Central memory CD8-positive, alpha-beta T cell (primary cell): ENCODE measurements around the gene ERMARD.

Experiments used
- ATAC-seq: fragments of 150-1000 bp; cut with Tn5 transposase; replicated peaks from 2 replicates; pipeline ENCODE4 v1.10.0; 2022; ENCODE audit warnings: mild to moderate bottlenecking, moderate FRiP score, moderate number of reproducible peaks; ENCODE audit not compliant: poor library complexity, severe bottlenecking; ENCODE audit errors: extremely low read depth
- DNase-seq, 2 donors: peaks; one replicate each; pipeline ENCODE4 v3.0.0; 2021; ENCODE audit warnings: low spot score in 2 of 2
- H3K27ac Mint-ChIP-seq: one replicate; pipeline ENCODE4 v1.8.0; 2022; ENCODE audit warnings: low read depth, mild to moderate bottlenecking, moderate library complexity, mixed read lengths
- H3K27me3 Mint-ChIP-seq: one replicate; pipeline ENCODE4 v1.8.0; 2022; ENCODE audit warnings: mixed read lengths
- H3K36me3 Mint-ChIP-seq: one replicate; pipeline ENCODE4 v1.8.0; 2022; ENCODE audit warnings: mild to moderate bottlenecking, moderate library complexity, mixed read lengths; ENCODE audit not compliant: insufficient read depth
- H3K4me1 Mint-ChIP-seq: one replicate; pipeline ENCODE4 v1.8.0; 2022; ENCODE audit warnings: mixed read lengths
- H3K4me3 Mint-ChIP-seq: one replicate; pipeline ENCODE4 v1.8.0; 2022; ENCODE audit warnings: mild to moderate bottlenecking, moderate library complexity, mixed read lengths
- H3K9me3 Mint-ChIP-seq: one replicate; pipeline ENCODE4 v1.8.0; 2022; ENCODE audit warnings: mixed read lengths

Gene ERMARD

DNA sequence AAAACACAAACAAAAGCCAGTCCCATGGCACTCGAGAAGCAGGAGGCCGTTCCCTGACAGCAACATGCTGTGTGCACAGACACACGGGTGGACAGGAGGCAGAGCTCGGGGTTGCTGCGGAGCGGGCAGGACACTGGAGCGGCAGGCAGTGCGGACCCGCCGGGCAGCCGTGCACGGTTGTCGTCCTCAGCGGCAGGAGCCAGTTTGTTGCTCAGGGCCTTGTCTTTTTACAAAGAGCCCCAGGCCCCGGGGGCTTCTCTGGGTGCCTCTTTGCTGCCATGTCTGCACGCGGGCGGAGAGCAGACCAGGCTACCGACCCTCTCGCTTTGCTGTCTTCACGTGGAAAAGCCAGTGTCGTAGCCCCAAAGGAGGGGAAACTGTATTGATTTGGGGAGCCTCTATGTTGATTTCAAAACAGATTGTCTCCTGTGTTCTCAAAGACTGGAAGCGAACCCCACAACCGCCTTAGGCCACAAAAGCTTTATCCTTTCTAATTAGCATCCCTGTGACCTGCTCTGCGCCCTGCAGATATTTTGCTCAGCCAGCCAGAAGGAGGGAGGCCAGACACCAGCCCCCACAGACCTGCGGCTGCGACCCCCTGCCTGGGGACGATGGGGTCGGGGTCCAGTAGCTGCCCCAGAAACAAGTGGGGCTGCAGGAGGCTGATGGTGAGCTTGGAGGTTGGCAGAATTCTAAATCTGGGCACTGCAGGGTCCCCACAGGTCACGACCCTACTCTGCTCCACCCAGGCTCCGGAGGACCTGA, 50.2 kb downstream of the ERMARD start:
- no peak for ATAC-seq

DNA sequence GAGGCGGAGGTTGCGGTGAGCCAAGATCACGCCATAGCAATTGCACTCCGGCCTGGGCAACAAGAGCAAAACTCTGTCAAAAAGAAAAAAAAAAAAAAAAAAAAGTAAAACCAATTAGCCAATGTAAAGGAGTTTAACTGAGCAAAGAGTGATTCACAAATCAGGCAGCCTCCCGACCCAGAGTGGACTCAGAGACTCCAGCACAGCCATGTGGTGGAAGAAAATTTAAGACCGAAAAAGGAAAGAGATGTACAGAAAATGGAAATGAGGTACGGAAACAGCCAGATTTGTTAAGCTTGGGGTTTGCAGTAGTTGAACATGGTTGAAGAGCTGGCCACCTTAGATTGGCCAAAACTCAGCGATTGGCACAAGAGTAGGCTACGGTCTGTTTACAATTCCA, 51.4 kb downstream of the ERMARD start:
- peak overlapping the region; percentile 42 for H3K4me3 Mint-ChIP-seq
- H3K27me3 Mint-ChIP-seq = peaks cover 17% of the 10 kb centered on the region
- no peak overlapping the region for H3K27ac Mint-ChIP-seq
- peaks cover 51% of the 10 kb centered on the region for H3K4me1 Mint-ChIP-seq
- no peak for DNase-seq
- H3K36me3 Mint-ChIP-seq = peaks cover 19% of the 10 kb centered on the region
- no peak for ATAC-seq
- peaks cover 25% of the 10 kb centered on the region for H3K9me3 Mint-ChIP-seq

More for the DNA sequence above, 50.2 kb downstream of the ERMARD start:
- H3K9me3 Mint-ChIP-seq = peaks cover 14% of the 10 kb centered on the region
- H3K27me3 Mint-ChIP-seq = peaks cover 25% of the 10 kb centered on the region
- peaks cover 10% of the 10 kb centered on the region for H3K36me3 Mint-ChIP-seq
- H3K27ac Mint-ChIP-seq = no peak overlapping the region
- peaks cover 39% of the 10 kb centered on the region for H3K4me1 Mint-ChIP-seq
- no peak for DNase-seq
- H3K4me3 Mint-ChIP-seq = no peak overlapping the region

DNA sequence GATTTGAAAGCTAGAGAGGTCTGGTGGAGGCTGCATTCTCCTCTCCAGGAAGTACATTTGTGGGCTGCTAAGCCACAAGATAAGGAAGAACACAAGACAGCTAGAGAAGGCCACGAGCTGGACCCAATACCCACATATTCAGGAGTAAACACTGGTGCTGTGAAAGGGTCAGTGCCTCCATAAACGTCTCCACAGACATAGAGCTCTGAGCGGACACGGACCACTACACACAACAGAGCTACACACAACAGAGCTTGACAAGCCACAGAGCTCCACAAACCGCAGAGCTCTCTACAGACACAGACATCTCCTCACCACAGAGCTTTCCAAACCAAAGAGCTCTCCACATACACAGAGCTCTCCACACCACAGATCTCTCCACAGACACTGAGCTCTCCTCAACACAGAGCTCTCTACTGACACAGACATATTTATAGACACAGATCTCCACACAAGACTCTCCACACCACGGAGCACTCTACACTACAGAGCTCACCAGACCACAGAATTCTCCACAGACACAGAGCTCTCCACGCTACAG, 51.9 kb downstream of the ERMARD start:
- ATAC-seq (no peak), DNase-seq (no peak)
- Mint-ChIP-seq H3K4me3 (peak overlapping the region; percentile 42), H3K4me1 (peaks cover 52% of the 10 kb centered on the region), H3K27ac (no peak overlapping the region), H3K27me3 (peaks cover 12% of the 10 kb centered on the region), H3K9me3 (peaks cover 25% of the 10 kb centered on the region), H3K36me3 (peaks cover 19% of the 10 kb centered on the region)

DNA sequence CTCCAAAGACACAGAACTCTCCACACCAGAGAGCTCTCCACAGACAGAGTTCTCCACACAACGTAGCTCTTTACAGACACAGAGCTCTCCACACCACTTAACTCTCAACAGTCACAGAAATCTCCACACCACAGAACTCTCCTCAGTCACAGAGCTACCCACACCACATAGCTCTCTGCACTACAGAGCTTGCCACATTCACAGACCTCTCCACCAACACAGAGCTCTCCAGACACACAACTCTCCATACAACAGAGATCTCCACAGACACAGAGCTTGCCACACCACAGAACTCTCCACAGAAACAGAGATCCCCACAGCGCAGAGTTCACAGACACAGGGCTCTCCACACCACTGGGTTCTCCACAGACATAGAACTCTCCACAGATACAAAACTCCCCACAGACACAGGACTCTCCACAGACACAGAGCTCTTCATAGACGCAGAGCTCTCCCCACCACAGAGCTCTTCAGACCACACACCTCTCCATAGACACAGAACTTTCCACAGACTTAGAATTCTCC, 52.5 kb downstream of the ERMARD start:
- H3K9me3 Mint-ChIP-seq = peaks cover 25% of the 10 kb centered on the region
- H3K27ac Mint-ChIP-seq = peak overlapping the region; percentile 1
- H3K4me1 Mint-ChIP-seq = peaks cover 52% of the 10 kb centered on the region
- ATAC-seq (no peak), DNase-seq (no peak)
- peaks cover 6% of the 10 kb centered on the region for H3K27me3 Mint-ChIP-seq
- peak overlapping the region; percentile 42 for H3K4me3 Mint-ChIP-seq
- peaks cover 19% of the 10 kb centered on the region for H3K36me3 Mint-ChIP-seq

DNA sequence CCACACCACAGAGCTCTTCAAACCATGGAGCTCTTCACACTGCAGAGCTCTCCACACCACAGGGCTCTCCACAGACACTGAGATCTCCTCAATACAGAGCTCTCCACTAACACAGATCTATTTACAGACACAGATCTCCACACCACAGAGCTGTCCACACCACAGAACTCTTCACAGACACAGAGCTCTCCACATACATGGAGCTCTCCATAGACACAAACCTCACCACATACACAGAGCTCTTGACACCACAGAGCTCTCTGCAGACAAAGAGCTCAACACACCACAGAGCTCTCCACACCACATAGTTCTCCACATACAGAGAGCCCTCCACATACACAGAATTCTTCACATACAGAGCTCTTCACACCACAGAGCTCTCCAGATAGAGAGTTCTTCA, 53.0 kb downstream of the ERMARD start:
- H3K27ac Mint-ChIP-seq = peak overlapping the region; percentile 87
- H3K36me3 Mint-ChIP-seq = peaks cover 19% of the 10 kb centered on the region
- DNase-seq (no peak), ATAC-seq (peak; percentile 7)
- H3K4me3 Mint-ChIP-seq = peak overlapping the region; percentile 42
- peaks cover 25% of the 10 kb centered on the region for H3K9me3 Mint-ChIP-seq
- H3K4me1 Mint-ChIP-seq = peaks cover 52% of the 10 kb centered on the region
- H3K27me3 Mint-ChIP-seq = peaks cover under 1% of the 10 kb centered on the region

DNA sequence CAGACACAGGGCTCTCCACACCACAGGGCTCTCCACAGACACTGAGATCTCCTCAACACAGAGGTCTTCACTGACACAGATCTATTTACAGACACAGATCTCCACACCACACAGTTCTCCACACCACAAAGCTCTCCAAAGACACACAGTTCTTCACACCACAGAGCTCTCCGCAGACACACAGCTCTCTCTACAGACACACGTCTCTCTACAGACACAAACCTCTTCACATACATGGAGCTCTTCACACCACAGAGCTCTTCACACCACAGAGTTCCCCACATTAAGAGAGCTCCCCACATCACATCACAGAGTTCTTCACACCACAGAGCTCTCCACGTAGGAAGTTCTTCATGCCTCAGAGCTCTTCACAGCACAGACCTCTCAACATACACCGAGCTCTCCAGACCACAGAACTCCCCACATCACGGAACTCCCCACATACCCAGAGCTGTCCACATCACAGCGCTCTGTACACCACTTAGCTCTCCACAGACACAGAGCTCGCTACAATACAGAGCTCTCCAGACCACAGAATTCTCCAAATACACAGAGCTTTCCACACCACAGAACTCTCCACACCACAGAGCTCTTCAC, 53.9 kb downstream of the ERMARD start:
- Mint-ChIP-seq H3K4me3 (no peak overlapping the region), H3K36me3 (peaks cover 19% of the 10 kb centered on the region), H3K27me3 (no peaks in the 10 kb centered on the region), H3K4me1 (peaks cover 52% of the 10 kb centered on the region), H3K27ac (peak overlapping the region; percentile 87), H3K9me3 (peaks cover 25% of the 10 kb centered on the region)
- peak in 1 of 2 donors; percentile 28 for DNase-seq
- ATAC-seq = peak; percentile 12

DNA sequence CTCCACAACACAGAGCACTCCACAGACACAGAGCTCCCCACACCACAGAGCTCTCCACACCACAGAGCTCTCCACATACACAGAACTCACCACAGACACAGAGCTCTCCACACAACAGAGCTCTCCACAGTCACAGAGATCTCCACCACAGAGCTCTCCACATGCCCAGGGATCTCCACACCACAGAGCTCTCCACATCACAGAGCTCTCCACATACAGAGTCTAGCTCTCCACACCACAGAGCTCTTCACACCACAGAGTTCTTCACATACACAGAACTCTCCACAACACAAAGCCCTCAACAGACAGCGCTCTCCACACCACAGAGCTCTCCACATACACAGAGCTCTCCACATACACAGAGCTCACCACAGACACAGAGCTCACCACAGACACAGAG, 55.3 kb downstream of the ERMARD start:
- Mint-ChIP-seq H3K36me3 (peaks cover 19% of the 10 kb centered on the region), H3K4me3 (peak overlapping the region; percentile 42), H3K27ac (peak overlapping the region; percentile 87), H3K9me3 (peaks cover 25% of the 10 kb centered on the region), H3K27me3 (no peaks in the 10 kb centered on the region), H3K4me1 (peaks cover 52% of the 10 kb centered on the region)
- DNase-seq (peak in 1 of 2 donors; percentile 52), ATAC-seq (peak; percentile 45)

DNA sequence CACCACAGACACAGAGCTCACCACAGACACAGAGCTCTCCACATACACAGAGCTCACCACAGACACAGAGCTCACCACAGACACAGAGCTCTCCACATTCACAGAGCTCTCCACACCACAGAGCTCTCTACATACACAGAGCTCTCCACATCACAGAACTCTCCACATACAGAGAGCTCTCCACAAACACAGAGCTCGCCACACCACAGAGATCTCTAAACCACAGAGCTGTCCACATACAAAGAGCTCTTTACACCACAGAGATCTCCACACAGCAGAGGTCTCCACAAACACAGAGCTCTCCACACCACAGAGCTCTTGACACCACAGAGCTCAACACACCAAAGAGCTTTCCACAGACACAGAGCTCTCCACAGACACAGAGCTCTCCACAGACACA, 55.8 kb downstream of the ERMARD start:
- ATAC-seq (peak; percentile 31), DNase-seq (peak in 1 of 2 donors; percentile 47)
- H3K27ac Mint-ChIP-seq = peak overlapping the region; percentile 87
- peaks cover 52% of the 10 kb centered on the region for H3K4me1 Mint-ChIP-seq
- H3K36me3 Mint-ChIP-seq = peaks cover 19% of the 10 kb centered on the region
- peaks cover 5% of the 10 kb centered on the region for H3K27me3 Mint-ChIP-seq
- peak overlapping the region; percentile 10 for H3K4me3 Mint-ChIP-seq
- H3K9me3 Mint-ChIP-seq = peaks cover 25% of the 10 kb centered on the region

DNA sequence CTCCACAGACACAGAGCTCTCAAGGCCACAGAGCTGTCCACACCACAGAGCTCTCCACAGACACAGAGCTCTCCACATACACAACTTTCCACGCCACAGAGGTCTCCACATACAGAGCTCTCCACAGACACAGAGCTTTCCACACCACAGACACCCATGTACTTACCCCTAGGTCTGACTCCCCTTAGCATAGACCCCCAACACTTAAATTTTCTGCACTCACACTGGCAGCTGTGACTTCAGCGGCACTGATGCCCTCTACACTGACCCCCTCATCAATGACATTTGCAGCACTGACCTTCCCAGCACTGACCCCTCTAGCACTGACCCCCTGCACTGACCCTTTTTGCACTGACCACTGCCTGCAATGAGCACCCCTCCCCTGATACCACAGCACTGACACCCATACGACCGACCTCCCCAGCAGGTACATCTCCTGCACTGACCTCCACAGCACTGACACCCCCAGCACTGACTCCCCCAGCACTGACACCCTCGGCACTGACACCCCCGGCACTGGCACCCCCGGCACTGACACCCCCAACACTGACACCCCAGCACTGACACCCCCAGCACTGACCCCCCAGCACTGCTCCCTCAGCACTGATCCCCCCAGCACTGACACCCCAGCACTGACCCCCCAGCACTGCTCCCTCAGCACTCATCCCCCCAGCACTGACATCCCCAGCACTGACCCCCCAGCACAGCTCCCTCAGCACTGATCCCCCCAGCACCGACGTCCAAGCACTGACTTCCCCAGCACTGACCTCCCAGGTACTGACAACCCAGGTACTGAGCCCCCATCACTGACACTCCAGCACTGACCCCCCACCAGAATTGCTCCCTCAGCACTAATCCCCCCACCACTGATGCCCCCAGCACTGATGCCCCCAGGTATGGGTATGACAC, 56.5 kb downstream of the ERMARD start:
- H3K27ac Mint-ChIP-seq = peak overlapping the region; percentile 87
- no peak for DNase-seq
- H3K27me3 Mint-ChIP-seq = peaks cover 12% of the 10 kb centered on the region
- H3K36me3 Mint-ChIP-seq = peaks cover 18% of the 10 kb centered on the region
- peak overlapping the region; percentile 10 for H3K4me3 Mint-ChIP-seq
- H3K4me1 Mint-ChIP-seq = peaks cover 50% of the 10 kb centered on the region
- peak; percentile 2 for ATAC-seq
- H3K9me3 Mint-ChIP-seq = peaks cover 25% of the 10 kb centered on the region

DNA sequence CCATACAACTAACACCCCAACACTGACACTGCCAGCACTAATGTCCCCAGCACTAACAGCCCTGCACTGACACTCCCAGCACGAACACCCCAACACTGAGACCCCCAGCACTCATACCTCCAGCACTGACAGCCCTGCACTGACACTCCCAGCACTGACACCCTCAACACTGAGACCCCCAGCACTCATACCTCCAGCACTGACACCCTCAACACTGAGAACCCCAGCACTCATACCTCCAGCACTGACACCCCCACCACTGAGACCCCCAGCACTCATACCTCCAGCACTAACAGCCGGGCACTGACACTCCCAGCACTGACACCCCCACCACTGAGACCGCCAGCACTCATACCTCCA, 57.2 kb downstream of the ERMARD start:
- Mint-ChIP-seq H3K36me3 (peaks cover 19% of the 10 kb centered on the region), H3K27me3 (peaks cover 19% of the 10 kb centered on the region), H3K4me1 (peaks cover 43% of the 10 kb centered on the region), H3K4me3 (no peak overlapping the region), H3K9me3 (peaks cover 25% of the 10 kb centered on the region), H3K27ac (no peak overlapping the region)
- ATAC-seq (no peak), DNase-seq (no peak)

DNA sequence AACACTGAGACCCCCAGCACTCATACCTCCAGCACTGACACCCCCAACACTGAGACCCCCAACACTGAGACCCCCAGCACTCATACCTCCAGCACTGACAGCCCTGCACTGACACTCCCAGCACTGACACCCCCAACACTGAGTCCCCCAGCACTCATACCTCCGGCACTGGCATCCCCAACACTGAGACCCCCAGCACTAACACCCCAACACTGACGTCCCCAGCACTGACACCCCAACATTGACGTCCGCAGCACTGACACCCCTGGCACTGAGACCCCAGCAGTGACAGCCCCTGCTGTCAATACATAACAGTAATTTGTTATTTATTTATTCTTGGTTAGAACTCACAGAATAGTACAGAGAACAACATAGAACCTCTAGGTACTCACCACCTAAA, 58.0 kb downstream of the ERMARD start:
- Mint-ChIP-seq H3K4me1 (peaks cover 36% of the 10 kb centered on the region), H3K9me3 (peaks cover 25% of the 10 kb centered on the region), H3K27me3 (peaks cover 20% of the 10 kb centered on the region), H3K27ac (no peak overlapping the region), H3K36me3 (peaks cover 19% of the 10 kb centered on the region), H3K4me3 (no peak overlapping the region)
- no peak for DNase-seq
- ATAC-seq = no peak
